GM04504 (cell line): ENCODE measurements around the gene GFI1B.
"Not testable (repeated sequence)": the region's sequence is repeated elsewhere in the genome, so short reads cannot be mapped to it uniquely, and the experiment has no call there.

Experiments used
- DNase-seq: peaks from one replicate; pipeline ENCODE4 v3.0.0-alpha.2; 2012; ENCODE audit warnings: low read depth

The GFI1B gene

DNA sequence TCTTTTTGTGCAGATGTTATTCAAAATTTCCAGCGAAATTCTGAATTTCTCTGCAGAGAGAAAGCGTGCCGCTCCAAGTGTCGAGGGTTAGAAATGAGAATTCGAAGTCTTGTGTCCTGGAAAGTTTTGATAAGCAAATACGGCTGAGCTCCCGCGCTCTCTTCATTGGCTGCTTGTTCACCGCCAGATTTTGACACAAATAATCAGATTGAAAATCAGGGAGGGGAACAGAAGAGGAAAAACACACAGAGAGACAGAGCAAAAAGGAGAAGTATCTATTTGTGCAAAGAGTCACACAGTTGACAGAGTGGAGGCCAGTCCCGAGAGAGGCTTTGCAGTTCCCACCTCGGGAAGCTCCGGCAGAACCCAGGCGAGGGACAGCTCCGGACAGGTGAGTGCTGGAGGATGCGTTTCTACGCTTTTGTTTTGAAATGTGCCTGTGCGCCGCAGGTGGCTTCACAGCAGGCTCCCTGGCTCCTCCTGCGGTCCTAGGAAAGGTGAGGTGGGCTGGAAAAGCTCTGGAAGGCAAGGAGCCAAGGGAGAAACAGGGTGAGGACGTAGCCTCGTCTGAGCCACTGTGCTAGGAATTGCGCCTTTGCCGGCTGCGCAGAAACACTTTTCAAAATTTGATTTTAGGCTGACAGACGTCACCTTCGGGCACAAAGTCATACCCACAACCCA lies at the start of gene GFI1B:
Gene GFI1B (plus strand): TSS at position 244 of the 681 bp plus-strand sequence. CDS start 7,985 bp downstream, outside the sequence.
- no peak for DNase-seq

DNA sequence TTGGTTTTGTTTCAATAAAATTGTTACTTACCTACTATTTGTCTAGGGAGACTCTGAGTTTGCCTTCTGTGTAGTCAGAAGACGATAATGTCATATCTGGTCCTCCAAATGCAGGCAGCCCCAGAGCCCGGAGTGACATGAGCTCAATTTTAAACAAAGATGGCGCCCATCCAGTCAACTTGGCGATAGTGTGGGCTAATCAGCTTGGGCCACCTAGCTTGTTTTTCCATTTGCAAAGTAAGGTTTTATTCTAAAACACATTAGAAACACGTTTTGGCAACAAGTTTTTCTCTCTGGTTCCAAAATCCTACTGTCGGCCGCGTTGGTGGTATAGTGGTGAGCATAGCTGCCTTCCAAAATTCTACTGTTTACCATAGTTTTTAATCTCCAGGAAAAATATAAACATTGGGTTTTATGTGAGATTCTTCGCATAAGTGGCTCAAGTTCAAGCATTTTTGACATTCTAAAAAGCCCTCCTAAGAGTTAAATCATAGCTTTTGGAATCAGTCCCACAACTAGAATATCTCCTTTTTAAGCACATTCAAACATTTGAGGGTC lies 47.2 kb upstream of the GFI1B start:
- no peak for DNase-seq

DNA sequence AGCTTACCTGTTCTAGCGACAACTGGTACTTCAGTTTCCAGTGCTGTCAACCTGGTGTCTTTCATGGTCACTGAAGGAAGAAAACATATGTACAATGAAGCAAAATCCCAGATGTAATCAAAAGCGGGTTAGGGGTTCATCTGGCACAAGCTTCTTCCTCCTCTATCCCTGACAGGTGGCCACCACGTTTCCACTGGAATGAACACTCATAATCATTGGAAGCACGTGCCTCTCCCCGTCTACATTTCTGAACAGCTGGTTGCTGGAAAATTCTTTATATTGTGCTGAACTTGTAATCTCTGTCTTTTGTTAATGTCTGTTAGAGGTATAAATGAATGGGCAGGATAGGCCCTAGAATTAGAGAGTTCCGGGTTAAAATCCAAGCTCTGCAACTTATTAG lies 43.5 kb upstream of the GFI1B start:
- no peak for DNase-seq

DNA sequence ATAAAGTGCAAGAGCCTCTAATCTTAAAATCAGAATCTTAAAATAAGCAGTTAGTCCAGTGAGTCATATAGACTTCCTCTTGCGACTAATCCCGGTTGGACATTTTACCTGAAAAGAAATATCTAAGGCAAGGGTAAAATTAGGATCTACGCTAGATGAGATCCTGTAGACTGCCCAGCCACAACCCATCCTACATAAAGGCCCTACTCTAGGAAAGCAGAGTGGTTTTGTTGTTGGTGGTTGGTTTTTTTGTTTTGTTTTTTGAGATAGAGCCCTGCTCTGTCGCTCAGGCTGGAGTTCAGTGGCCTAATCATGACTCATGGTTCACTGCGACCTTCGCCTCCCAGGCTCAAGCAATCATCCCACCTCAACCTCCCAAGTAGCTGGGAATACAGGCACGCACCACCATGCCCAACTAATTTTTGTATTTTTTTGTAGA lies 41.0 kb upstream of the GFI1B start:
- no peak for DNase-seq

DNA sequence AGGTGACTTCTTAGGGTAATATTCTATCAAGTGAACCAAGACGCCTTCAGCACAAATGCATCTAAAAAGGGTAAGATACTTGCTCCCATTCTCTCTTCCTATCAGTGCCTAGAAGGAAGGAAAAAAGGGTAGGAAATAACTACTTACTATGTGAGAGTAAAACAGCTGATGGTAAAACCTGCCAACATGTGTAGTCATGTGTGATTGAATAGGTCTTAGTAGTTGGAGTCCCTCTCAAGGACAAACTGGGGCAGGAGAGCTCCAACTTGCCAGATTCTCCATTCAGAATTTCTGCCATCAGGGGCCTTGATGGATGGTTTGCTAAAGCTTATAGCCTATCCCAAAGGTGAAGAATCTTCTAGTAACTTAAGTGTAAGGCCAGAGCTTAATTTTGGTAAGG lies 39.3 kb upstream of the GFI1B start:
- no peak for DNase-seq

DNA sequence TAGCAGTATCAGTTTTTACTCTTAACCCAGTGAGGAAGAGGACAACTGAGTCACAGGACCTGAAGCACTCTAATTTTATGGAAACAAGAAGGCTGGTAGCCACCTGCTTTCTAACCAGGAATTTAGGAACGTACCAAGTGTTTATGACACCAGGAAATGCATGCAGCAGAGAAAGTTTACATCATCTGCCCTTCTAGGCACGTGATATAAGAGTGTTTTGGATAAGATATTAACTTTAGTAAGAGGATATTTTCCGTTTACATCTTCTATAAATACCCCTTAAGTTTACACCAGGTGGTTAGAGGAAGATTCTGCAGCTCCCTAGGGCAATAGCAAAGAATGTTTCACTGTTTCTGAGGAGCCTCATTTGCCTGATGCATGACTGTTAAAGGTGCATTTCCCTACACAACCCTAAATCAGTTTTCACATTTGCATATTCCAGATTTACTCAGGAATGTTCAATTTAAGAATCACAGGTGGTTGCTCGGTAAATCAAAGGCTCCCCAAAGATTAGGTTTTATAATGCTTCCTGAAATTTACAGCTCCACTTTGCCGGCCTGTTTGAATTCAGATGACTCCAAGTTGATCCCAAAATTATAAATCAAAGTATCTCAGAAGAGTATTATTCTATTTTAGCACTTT lies 35.8 kb upstream of the GFI1B start:
- DNase-seq: no peak

DNA sequence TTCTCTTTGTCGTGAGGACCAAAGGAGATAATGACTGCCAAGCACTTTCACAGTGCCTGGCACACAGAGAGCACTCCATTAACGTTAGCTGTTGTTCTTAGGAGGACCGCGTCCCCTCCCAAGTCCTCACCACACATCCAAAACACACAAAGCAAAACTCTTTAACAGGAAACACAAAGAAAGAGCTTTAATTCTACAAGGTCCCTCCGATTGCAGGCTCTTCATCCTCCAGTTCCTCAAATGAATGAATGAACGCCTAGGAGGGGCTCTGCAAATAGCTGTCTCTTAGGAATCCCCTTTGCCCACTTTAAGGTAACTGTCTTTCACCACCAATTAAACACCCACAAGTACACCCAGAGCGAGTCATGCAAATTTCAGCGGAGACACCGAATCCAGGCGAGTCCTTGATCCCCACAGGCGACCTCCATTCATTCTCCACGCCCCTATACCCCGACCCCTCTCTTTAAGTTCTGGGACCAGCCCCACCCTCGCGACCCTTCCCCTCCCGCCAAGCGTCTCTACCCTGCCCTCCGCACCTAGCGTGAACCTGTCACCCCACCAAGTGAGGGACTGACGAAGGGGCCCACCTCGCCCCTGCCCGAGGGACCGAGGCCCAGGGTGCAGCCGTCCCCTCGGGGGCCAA lies 34.7 kb upstream of the GFI1B start:
- DNase-seq: no peak

DNA sequence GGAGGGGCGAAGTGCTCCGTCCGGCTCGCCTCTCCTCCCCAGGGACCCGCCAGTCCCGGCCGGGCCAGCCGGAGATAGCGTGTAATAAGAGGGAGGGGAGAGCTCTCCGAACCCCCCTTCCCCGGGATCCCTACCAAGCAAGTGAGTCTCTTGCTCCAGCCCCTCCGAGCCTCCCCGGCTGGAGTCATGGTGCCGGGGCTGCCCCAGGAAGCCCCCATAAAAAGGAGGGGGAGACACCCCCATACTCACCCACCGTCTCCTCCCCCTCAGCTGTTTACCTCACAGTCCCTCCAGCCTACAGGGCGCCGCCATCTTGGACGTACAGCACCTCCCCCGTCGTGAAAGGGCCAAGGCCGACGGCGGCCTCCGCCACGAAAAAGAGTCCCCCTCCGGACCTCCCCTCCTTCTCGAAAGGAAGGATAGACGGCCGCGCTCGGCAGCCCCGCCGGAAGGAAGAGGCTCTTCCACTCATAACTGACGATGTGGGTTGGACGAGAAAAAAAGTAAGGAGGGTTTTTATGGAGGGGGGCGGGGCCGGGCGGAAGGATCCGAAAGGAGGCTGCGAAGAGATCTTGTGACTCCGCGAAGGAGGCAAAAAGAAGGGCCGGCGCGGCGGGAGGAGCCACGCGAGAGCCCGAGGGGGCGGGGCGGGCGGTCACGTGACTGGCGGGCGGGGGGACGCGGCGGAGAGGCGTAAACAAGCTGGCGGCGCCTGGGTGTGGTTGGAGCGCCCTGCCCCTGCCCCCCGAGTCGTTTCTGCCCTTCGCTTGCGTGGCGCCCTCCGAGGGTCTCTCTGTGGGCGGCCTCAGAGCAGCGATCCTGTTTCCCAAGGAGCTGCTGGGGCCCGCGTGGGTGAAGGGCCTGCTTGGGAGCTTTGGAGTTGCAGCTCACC lies 34.0 kb upstream of the GFI1B start, which contains the start of gene TSC1:
Gene TSC1 (minus strand): TSS at position 323 of the 892 bp plus-strand sequence. CDS start 15,744 bp downstream, outside the sequence.
- DNase-seq: peak; percentile 92

DNA sequence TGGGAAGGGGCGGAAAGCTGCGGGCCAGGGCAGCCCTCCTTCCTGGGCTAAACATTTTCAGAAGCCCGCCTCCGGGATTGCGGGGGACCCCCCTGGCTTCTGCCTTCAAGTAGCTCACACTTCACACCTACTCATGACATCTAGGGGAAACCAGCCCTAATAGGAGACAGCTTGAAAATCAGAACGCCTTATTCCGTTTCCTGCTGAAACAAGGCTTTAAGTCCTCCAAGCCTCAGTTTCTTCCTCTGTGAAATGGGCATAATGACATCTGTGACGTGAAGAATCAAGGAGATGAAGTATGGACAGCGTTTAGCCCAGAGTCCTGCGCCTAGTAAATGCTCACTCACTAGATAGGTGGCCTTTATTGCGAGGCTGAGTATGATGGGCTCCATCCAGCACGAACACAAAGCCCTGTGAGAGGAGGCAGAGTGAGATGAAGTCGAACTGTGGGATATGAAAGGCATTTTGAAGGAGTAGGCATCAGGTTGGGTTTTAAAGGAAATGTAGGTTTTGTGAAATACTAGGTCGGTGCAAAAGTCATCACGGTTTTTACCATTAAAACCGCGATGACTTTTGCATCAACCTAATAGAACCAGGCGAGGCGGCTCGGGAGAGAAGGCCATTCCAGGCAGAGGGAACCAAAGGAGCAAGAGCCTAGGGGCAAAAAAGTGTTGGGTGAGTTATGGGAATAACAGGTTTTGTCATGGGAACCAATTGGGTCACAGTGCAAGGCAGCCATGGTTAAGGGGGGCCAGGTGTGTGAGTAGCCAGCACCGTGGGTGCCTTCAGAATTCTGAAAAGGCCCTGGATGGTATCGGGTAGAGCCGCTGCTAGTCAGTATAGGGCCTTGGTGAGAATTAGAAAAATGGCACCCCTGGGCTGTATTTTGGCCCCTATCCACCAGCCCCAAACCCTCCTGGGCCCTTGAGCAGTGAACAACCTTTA lies 33.0 kb upstream of the GFI1B start:
- DNase-seq: no peak

DNA sequence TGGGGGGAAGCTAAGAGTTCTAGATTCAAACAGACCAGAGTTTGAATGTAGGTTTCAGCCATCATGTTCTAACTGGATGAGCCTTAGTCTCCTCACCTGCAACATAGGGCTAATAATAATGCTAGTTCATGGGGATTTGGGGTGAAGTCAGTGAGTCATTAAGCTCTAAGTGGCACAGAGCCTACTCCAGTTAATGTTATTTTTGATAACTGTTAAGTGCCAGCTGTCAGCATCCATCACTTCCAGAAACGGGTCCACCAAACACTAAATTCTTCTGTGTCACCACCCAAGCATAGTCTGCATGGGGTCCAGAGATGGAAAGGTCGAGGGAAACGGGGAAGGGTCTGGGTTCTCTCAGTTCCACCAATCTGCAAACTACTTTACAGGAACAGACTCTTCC lies 32.3 kb upstream of the GFI1B start:
- no peak for DNase-seq

DNA sequence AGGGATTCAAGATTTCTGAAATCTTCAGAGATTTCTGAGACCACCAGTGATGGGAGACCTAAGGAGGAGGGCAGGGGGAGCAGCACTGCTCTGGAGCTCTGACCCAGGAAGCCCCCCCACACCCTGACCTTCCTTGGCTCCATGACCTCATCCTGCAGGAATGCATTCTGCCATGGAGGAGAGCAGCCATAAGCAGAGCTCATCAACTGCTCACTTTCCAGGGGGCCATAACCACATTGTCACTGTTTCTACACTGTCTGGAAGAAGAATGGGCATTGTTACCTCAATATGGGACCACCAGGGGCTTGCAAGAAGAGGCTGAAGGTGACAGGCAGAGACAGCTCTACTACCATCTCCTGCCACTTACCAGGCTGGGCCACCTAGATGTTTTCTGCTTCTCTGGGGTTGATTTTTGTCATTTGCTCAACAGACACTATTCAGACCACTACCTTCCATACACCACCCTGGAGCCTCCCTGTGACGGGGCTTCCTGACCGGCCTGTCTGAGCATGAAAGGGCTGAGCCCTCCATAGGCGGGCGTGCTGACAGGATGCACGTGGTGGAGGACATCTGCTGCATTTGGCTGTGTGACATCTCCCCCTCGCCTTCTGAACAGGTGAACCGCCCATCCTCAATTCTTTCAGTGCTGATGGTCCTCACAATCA lies 31.7 kb upstream of the GFI1B start:
- DNase-seq: peak; percentile 28

DNA sequence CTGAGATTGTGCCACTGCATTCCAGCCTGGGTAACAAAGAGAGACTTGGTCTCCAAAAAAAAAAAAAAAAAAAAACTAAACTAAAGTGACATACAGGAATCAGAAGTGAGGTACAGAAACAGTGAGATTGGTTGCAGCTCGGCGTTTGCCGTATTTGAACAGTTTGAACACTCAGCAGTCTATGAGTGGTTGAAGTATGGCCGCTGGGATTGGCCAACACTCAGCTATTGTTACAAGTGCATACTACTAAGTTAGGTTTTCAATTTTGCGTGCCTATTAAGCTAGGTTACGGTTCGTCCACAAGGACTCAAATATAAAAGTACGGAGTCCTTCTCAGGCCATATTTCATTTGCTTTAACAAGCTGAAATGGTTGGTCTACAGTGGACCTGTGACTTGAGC lies 30.7 kb upstream of the GFI1B start:
- DNase-seq: no peak

DNA sequence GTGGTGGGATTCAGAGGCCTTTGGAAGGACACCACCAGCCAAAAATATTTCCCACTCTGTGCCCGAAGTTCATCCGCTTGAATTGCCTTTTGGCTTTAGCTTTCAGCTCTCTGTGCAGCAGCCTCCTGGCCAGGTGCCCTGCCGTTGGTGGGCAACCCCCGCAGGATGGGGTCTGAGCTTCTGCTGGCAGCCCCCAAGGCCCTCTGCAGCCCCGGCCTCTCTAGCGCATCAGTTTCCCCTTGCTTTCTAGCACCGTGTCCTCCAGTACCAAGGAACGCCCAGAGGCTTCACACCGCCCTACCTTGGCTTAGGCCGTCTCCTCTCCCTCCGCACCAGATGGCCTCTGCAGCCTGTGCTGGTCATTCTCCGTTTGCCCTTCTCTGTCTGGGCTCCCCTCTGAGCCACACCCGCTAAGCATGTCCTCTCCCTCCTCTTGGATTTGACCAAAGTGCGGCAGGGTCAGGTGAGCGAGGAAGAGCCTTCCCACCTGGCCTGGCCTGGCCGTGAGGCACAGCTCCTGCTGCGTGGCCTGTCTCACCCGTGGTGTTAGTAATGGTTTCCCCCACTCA lies 29.9 kb upstream of the GFI1B start:
- no peak for DNase-seq

DNA sequence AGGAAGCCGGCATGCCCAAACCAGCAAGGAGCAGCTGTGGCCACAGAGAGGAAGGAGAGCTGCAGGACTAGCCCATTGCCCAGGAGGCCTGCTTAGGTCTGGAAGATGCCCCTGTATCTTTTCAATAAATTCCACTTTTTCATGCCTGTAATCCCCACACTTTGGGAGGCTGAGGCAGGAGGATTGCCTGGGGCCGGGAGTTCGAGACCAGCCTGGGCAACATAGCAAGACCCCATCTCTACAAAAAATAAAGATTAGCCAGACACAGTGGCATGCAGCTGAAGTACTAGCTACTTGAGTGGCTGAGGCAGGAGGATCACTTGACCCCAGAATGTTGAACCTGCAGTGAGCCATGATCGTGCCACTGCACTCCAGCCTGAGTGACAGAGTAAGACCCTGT lies 28.8 kb upstream of the GFI1B start:
- no peak for DNase-seq

DNA sequence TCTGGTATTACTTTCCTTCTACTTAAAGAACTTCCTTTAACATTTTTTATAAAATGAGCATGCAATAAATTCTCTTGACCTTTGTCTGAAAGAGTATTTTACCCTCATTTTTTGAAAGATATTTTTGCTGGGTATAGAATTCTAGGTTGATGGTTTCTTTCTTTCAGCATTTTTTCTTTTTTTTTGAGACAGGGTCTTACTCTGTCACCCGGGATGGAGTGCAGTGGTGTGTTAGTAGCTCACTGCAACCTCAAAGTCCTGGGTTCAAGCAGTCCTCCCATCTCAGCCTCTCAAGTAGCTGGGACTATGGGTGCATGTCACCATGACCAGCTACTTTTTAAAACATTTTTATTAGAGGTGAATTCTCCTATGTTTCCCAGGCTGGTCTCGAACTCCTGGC lies 23.4 kb upstream of the GFI1B start:
- no peak for DNase-seq

DNA sequence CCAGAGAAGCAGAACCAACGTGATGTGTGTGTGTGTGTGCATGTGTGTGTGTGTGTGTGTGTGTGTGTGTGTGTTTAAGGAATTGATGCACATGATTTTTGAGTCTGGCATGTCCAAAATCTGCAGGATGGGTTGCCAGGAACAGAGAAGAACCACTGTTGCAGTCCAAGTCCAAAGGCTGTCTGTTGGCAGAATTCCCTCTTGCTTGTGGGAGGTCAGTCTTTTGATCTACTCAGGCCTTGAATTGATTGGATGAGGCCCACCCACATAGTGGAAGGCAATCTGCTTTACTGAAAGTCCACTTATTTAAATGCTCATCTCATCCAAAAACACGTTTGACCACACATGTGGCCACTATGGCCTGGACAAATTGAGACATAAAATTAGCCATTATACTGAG lies 22.7 kb upstream of the GFI1B start:
- DNase-seq: no peak

DNA sequence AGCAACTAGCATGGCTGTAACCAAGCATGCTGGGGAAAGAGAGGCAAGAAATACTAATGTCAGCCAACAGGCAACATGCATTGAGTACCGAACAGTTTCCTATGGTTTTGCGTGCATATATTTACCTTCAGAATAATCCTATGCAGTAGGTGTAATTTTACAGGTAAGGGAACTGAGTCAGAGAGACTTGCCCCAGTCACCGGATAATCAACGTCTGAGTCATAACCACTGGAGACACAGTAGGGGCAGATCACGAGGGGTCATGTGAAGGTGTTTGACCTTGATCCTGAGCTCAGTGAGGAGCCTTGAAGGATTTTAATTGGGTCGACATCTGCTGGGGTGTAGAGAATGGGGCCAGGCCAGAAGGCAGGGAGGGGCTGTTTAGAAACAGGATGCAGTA lies 20.7 kb upstream of the GFI1B start:
- no peak for DNase-seq

DNA sequence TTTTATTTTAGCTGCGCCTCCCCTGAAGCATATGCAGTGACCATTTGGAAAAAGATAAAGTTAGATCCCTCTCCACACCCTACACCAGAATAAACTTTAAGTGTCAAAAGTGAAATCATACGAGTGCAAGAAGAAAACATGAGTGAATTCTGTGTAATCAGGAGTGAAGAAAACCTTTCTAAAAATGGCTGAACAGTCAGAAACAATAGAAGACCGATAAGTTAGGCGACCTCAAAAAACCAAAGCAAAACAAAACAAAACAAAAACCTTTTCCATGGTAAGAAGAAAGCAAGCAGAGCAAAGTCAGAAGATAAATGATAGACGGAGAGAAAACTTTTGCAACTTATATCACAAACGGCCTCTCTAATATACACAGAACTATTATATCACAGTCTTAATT lies 17.5 kb upstream of the GFI1B start:
- DNase-seq: no peak

DNA sequence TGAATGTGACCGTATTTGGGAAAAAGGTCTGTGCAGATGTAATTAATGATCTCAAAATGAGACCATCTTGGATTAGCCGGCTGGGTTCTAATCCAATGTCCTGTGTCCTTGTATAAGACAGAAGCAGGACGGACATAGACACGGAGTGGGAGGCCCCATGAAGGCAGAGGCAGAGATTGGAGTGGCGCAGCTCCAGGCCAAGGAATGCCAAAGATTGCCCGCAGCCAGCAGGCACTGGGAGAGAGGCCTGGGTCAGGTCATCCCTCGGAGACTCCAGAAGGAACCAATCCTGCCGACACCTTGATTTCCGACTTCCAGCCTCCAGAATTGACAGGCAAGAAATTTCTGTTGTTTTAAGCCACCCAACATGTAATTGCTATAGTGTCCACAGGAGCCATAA lies 13.0 kb upstream of the GFI1B start:
- no peak for DNase-seq

DNA sequence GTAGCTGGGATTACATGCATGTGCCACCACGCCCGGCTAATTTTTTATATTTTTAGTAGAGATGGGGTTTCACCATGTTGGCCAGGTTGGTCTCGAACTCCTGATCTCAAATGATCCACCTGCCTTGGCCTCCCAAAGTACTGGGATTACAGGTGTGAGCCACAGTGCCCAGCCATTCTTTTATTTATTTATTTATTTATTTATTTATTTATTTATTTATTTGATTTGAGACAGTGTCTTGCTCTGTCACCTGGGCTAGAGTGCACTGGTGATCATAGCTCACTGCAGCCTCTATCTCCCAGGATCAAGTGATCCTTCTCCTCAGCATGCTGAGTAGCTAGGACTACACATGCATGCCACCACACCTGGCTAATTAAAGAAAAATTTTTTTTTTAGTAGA lies 10.6 kb upstream of the GFI1B start:
- not testable (repeated sequence) for DNase-seq
